Upper lobe of left lung (tissue), 4 donors: ENCODE data around the gene DYNLT2.

Experiments
- EP300 ChIP-seq, 4 donors: sonication (generic); formaldehyde crosslinking; IDR thresholded peaks; one replicate each; pipeline ENCODE4 v1.5.1; 2017; ENCODE audit warnings: antibody characterized with exemption in 4 of 4, control low read depth in 2 of 4
- POLR2A ChIP-seq, 4 donors: fragments of 450-650 bp; IDR thresholded peaks; one replicate each; pipeline ENCODE4 v1.5.1; 2016 to 2017; ENCODE audit warnings: antibody characterized with exemption in 4 of 4, mild to moderate bottlenecking in 2 of 4
- POLR2AphosphoS5 ChIP-seq, 2 donors: sonication (generic); formaldehyde crosslinking; IDR thresholded peaks; one replicate each; pipeline ENCODE4 v1.5.1; 2017; ENCODE audit warnings: antibody characterized with exemption in 2 of 2
- TF ChIP-seq, protein P1 (sequence below), 6 experiments: fragments of 450-650 bp in 4 of 6; fragments of 200-600 bp in 2 of 6; sonication (generic) in 2 of 6; IDR thresholded peaks; one replicate each; pipeline ENCODE4 v1.5.1; 2016 to 2019; ENCODE audit warnings: antibody characterized with exemption in 6 of 6

DNA sequence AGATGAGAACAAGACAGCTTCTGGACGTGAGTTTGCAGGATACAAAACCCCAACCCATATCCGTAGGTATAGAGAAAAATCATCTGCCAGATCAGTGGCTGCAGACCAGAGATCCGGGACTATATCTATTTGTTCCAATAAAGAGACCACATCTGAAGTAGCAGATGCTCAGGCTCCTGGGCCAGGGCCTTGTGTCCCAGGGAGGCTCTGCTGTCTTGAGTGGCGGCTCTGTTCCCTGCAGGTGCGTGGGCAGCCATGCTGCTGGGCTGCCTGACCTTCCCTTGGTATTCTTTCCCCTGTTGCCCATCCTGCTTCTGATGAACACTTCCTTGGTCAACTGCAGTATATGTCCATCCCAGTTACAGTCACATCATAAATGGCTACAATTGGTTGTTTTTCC lies 35.0 kb upstream of the DYNLT2 start:
- TF ChIP-seq, protein P1, sequence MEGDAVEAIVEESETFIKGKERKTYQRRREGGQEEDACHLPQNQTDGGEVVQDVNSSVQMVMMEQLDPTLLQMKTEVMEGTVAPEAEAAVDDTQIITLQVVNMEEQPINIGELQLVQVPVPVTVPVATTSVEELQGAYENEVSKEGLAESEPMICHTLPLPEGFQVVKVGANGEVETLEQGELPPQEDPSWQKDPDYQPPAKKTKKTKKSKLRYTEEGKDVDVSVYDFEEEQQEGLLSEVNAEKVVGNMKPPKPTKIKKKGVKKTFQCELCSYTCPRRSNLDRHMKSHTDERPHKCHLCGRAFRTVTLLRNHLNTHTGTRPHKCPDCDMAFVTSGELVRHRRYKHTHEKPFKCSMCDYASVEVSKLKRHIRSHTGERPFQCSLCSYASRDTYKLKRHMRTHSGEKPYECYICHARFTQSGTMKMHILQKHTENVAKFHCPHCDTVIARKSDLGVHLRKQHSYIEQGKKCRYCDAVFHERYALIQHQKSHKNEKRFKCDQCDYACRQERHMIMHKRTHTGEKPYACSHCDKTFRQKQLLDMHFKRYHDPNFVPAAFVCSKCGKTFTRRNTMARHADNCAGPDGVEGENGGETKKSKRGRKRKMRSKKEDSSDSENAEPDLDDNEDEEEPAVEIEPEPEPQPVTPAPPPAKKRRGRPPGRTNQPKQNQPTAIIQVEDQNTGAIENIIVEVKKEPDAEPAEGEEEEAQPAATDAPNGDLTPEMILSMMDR (IDR thresholded peaks at IDR 0.05), result no peak
- TF ChIP-seq POLR2AphosphoS5 (IDR thresholded peaks at IDR 0.05) (no peak), POLR2A (IDR thresholded peaks at IDR 0.05) (no peak), EP300 (IDR thresholded peaks at IDR 0.05) (no peak)
